ENCODE measurements around the gene QRFP.

QRFP gene

DNA sequence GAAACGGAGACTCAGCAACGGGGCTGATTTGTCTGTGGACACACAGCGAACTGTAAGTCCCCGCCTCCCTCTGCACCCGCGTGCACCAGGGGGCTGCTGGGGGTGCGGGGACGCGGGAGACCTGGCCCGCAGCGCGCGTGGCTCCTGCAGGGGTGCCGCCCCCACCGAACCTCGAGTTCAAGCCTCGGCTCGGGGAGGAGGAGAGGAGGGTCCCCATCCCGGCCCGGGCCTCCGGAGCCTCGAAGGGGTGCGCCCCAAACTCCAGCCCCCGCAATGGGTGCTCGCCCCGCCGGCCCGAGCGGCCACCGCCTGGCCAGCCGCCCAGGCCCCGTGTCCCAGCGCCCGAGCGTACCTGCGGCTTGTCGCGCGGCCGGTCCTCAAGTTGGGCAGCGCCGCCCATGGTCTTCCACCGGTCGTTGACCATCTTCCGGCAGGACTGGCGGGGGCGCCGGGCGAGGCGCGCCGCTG lies 41.6 kb upstream of the QRFP start:
- Histone ChIP-seq H3K36me3 (no peaks in the 10 kb centered on the region), H3K4me1 (no peaks in the 10 kb centered on the region; the same call in 1 of the 2 replicates), H3K4me3 (ENCODE audit: low read depth, low read length) (no peak overlapping the region), H3K27me3 (peaks cover 88% of the 10 kb centered on the region), H3K9me3 (no peaks in the 10 kb centered on the region)
- DNase-seq, result peak; percentile 8
- TF ChIP-seq CTCF (IDR thresholded peaks at IDR 0.05; ENCODE audit: low read depth, low read length), result no peak

DNA sequence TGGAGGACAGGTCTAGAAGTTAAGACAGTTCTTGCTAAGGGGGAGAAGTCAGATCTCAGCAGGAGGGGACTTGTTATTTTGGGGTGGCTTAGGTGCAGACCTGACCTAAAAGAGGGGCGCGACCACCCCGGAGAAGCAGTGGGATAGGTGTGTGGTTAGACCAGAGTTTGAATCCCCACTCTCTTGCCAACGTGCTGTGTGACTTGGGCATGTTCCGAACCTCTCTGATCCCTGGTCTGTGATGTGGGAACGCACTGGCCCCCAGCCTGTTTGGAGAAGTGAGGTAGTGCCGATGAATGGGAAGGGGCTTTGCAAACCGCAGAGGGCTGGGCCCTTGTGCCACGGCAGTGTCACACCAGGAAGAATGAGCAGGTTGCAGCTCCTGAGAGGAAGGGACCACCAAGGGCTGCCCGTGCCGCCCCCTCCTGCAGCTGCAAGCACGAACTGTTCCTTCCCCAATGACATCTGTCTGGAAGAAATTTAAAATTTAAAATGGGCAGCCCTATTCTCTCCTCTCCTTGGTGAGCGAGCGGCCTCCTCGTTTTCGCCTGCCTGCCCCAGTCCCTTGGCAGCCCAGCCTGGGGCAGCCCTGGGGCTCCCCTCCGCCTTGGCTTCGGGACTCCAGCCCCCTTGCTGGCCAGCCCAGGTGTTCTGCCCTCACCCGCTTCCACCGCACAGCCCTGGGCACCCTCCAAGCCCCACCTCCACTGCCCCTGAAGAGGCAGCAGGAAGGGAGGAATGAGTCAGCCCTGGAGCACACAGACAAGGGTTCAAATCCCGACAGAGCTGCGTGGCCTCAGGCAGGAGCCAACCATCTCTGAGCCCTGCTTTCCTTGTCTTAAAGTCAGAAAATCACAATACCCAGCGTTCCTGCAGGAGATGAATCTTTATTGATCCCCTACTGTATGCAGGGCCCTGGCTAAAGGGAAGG lies 40.8 kb upstream of the QRFP start:
- peaks cover 89% of the 10 kb centered on the region for H3K27me3 ChIP-seq
- no peaks in the 10 kb centered on the region for H3K36me3 ChIP-seq
- DNase-seq, result no peak
- peaks cover 6% of the 10 kb centered on the region; the same call in 1 of the 2 replicates for H3K4me1 ChIP-seq
- no peak overlapping the region for H3K4me3 ChIP-seq (ENCODE audit: low read depth, low read length)
- no peaks in the 10 kb centered on the region for H3K9me3 ChIP-seq
- no peak for TF ChIP-seq CTCF (IDR thresholded peaks at IDR 0.05; ENCODE audit: low read depth, low read length)

DNA sequence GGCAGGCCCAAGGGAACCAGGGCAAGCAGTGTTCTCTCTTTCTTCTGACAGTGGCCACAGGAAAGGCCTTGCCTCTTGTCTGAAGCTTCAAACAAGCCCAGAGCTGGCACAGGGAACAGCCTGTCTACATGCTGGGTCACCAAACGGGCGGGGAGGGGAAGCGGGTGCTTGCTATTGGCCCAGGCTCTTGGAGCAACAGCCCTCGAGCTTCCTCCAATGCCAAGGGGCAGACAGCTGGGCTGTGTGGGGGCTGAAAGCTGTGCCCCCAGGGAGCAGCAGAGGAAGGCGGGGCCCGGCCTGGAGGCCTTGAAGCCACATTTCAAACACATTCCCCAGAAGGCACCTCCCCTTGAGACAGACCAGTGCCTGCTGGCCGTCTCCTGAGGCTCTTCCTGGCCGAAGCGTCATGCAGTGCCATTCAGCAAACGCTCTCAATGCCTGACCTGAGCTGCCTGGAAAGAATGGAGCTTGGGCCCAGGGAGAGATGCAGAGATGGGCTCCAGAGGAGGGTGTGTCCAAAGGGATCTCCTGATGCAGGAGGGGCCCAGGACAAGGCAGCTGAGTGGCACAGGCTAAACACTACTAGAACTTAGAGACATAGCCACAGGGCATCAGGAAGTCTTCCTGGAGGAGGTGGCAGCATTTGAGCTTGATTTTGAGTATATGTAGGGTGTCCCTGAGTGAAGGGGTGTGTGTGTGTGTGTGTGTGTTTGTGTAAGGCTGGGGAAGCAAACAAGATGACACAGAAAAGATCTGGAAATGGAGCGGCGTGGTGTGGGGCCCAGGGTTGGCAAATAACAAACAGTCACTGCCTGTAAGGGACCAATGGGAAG lies 39.9 kb upstream of the QRFP start:
- no peak for TF ChIP-seq CTCF (IDR thresholded peaks at IDR 0.05; ENCODE audit: low read depth, low read length)
- H3K27me3 ChIP-seq, result peaks cover 80% of the 10 kb centered on the region
- no peak overlapping the region for H3K4me3 ChIP-seq (ENCODE audit: low read depth, low read length)
- H3K36me3 ChIP-seq, result no peaks in the 10 kb centered on the region
- H3K4me1 ChIP-seq, result peaks cover 7% of the 10 kb centered on the region; the same call in 1 of the 2 replicates
- peak; percentile 34 for DNase-seq
- H3K9me3 ChIP-seq, result no peaks in the 10 kb centered on the region

DNA sequence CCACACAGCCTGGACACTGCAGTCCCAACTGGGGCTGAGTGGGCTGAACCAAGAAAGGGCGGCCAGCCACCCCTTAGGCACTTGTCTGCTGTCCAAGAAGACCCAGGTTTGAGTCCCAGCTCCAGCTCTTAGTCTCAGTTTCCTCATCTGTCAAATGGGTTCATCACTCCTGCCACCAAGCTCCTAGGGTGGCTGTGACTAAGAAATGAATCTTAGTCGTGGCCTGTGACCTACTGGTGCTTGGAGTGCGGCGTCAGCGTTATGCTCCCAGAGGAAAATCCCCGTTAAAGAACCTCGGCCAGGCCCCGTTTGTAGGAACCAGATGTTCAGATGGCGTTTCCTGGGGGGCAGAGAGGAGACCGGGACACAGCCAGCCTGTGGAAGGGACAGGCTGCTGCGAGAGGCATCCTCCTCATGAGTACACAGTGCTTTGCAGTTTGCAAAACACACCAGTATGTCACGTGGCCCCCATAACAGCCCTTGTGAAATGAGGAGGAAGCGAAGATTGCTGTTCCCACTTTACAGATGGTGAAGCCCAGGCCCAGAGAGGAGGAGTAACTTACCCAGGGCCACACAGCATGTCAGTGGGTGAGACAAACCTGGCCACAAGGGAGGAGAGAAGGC lies 39.1 kb upstream of the QRFP start:
- Histone ChIP-seq H3K36me3 (no peaks in the 10 kb centered on the region), H3K9me3 (no peaks in the 10 kb centered on the region), H3K4me3 (ENCODE audit: low read depth, low read length) (no peak overlapping the region), H3K27me3 (peaks cover 73% of the 10 kb centered on the region), H3K4me1 (peaks cover 7% of the 10 kb centered on the region; the same call in 1 of the 2 replicates)
- DNase-seq, result no peak
- no peak for TF ChIP-seq CTCF (IDR thresholded peaks at IDR 0.05; ENCODE audit: low read depth, low read length)

GRCh38 chr9:130934702-130935647 lies 38.4 kb upstream of the QRFP start:
- peaks cover 65% of the 10 kb centered on the region for H3K27me3 ChIP-seq
- H3K36me3 ChIP-seq, result no peaks in the 10 kb centered on the region
- H3K4me1 ChIP-seq, result peaks cover 7% of the 10 kb centered on the region; the same call in 1 of the 2 replicates
- no peaks in the 10 kb centered on the region for H3K9me3 ChIP-seq
- TF ChIP-seq CTCF (IDR thresholded peaks at IDR 0.05; ENCODE audit: low read depth, low read length), result no peak
- no peak for DNase-seq
- no peak overlapping the region for H3K4me3 ChIP-seq (ENCODE audit: low read depth, low read length)
